ENCODE measurements around the gene PLVAP.

DNA sequence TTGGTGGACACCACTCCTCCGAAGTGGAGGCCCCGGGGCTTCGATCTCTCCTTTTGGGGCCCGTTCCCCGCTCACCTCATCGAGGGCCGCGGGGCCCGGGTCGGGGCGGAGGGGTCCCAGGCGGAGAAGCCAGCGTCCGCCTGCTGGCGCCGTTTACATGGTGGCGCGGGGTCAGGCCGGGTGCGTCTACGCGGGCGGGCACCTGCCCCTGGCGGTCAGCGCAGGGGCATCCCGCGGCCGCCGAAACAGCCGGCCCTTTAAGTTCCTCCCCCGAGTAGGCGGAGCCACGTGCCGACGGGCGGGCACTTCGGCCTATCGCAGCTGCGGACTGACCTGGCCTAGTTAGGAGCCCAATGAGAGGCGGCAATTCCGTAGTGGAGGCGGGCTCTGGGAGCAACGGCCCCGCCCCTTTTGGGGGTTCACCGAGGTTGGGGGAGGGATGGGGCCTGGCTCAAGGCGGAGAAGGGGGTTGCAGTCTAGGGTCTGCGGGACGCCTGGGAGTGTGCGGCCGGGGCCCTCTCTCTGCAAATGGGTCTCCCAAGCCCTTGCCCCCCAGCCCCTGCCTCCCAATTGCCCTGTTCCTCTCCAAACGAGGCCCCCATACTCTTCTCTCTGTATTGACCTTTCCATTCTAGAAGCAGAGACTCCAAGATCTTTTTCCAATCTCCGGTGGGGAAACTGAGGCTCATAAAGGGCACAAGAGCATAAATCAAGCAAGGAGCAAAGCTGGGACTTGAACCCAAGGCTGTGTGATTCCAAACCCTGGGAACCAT is 73.8 kb downstream of the PLVAP start, which contains the start of gene ABHD8:
- TF ChIP-seq CTCF (IDR thresholded peaks at IDR 0.05; ENCODE audit: insufficient read depth, low read depth, low read length) (no peak), EZH2 (IDR thresholded peaks at IDR 0.05; ENCODE audit: insufficient read depth, low read length) (no peak)
